ENCODE measurements around the gene GRHL3.
A peak's percentile ranks its signal among the peaks of the same experiment; 100 is the strongest.
"Not testable (repeated sequence)": the region's sequence is repeated elsewhere in the genome, so short reads cannot be mapped to it uniquely, and the experiment has no call there.

The GRHL3 gene

GRCh38 chr1:24319312-24319863, at the start of gene GRHL3:
GRHL3 (plus strand) TSS chr1:24319357; CDS start chr1:24319552, 195 bp downstream.
- H3K9me3 Mint-ChIP-seq, result no peaks in the 10 kb centered on the region
- H3K27me3 Mint-ChIP-seq, result peaks cover 45% of the 10 kb centered on the region
- peak within 1 kb of the TSS; percentile 31 for H3K4me3 Mint-ChIP-seq
- H3K4me1 Mint-ChIP-seq, result peaks cover 42% of the 10 kb centered on the region
- no peak for ATAC-seq
- H3K27ac Mint-ChIP-seq, result no peak within 1 kb of the TSS
- H3K36me3 Mint-ChIP-seq, result no peaks in the 10 kb centered on the region

- not testable (repeated sequence) for H3K4me1 Mint-ChIP-seq
Observed at GRCh38 chr1:24274203-24275103, 44.7 kb upstream of the GRHL3 start.

GRCh38 chr1:24275104-24275410, 44.1 kb upstream of the GRHL3 start:
- peaks cover 41% of the 10 kb centered on the region for H3K27me3 Mint-ChIP-seq

More at GRCh38 chr1:24274203-24275103, 44.7 kb upstream of the GRHL3 start:
- not testable (repeated sequence) for ATAC-seq, H3K27ac Mint-ChIP-seq, H3K4me3 Mint-ChIP-seq, H3K36me3 Mint-ChIP-seq
- H3K27me3 Mint-ChIP-seq, result peaks cover 44% of the 10 kb centered on the region
- H3K9me3 Mint-ChIP-seq, result peaks cover 16% of the 10 kb centered on the region

GRCh38 chr1:24275510-24275909, 43.6 kb upstream of the GRHL3 start:
- Mint-ChIP-seq H3K27ac (no peak overlapping the region), H3K36me3 (peaks cover 6% of the 10 kb centered on the region), H3K9me3 (peaks cover 16% of the 10 kb centered on the region), H3K4me1 (peaks cover 8% of the 10 kb centered on the region), H3K27me3 (peaks cover 41% of the 10 kb centered on the region), H3K4me3 (no peak overlapping the region)
- ATAC-seq, result no peak

More at GRCh38 chr1:24275104-24275410, 44.1 kb upstream of the GRHL3 start:
- H3K4me3 Mint-ChIP-seq, result no peak overlapping the region
- H3K9me3 Mint-ChIP-seq, result peaks cover 16% of the 10 kb centered on the region
- H3K36me3 Mint-ChIP-seq, result peaks cover 6% of the 10 kb centered on the region
- H3K27ac Mint-ChIP-seq, result no peak overlapping the region
- H3K4me1 Mint-ChIP-seq, result peaks cover 8% of the 10 kb centered on the region
- no peak for ATAC-seq

GRCh38 chr1:24276791-24277190, 42.4 kb upstream of the GRHL3 start:
- Mint-ChIP-seq H3K36me3 (peaks cover 6% of the 10 kb centered on the region), H3K4me1 (peaks cover 8% of the 10 kb centered on the region), H3K27me3 (peaks cover 35% of the 10 kb centered on the region), H3K9me3 (peaks cover 13% of the 10 kb centered on the region), H3K27ac (no peak overlapping the region), H3K4me3 (no peak overlapping the region)
- ATAC-seq, result no peak

- peaks cover 8% of the 10 kb centered on the region for H3K4me1 Mint-ChIP-seq
- peak; percentile 59 for ATAC-seq
Observed at GRCh38 chr1:24277420-24278169, 41.6 kb upstream of the GRHL3 start.

GRCh38 chr1:24278726-24279125, 40.4 kb upstream of the GRHL3 start:
- H3K36me3 Mint-ChIP-seq, result no peaks in the 10 kb centered on the region
- ATAC-seq, result no peak
- H3K9me3 Mint-ChIP-seq, result peaks cover 3% of the 10 kb centered on the region
- peaks cover 15% of the 10 kb centered on the region for H3K27me3 Mint-ChIP-seq
- H3K4me1 Mint-ChIP-seq, result peaks cover 8% of the 10 kb centered on the region
- no peak overlapping the region for H3K27ac Mint-ChIP-seq
- H3K4me3 Mint-ChIP-seq, result no peak overlapping the region

More at GRCh38 chr1:24277420-24278169, 41.6 kb upstream of the GRHL3 start:
- Mint-ChIP-seq H3K27me3 (peaks cover 27% of the 10 kb centered on the region), H3K36me3 (peaks cover 6% of the 10 kb centered on the region), H3K9me3 (peaks cover 10% of the 10 kb centered on the region), H3K4me3 (peak overlapping the region; percentile 28), H3K27ac (peak overlapping the region; percentile 31)

- ATAC-seq, result no peak
- Mint-ChIP-seq H3K27ac (no peak overlapping the region), H3K9me3 (no peaks in the 10 kb centered on the region), H3K27me3 (peaks cover 9% of the 10 kb centered on the region), H3K36me3 (no peaks in the 10 kb centered on the region), H3K4me1 (peaks cover 8% of the 10 kb centered on the region), H3K4me3 (no peak overlapping the region)
Observed at GRCh38 chr1:24279590-24280232, 39.4 kb upstream of the GRHL3 start.

- Mint-ChIP-seq H3K27ac (no peak overlapping the region), H3K36me3 (no peaks in the 10 kb centered on the region), H3K27me3 (no peaks in the 10 kb centered on the region), H3K4me1 (peaks cover 8% of the 10 kb centered on the region), H3K4me3 (no peak overlapping the region), H3K9me3 (no peaks in the 10 kb centered on the region)
- no peak for ATAC-seq
Observed at GRCh38 chr1:24281591-24281990, 37.6 kb upstream of the GRHL3 start.

- peaks cover 4% of the 10 kb centered on the region for H3K4me1 Mint-ChIP-seq
- no peaks in the 10 kb centered on the region for H3K27me3 Mint-ChIP-seq
- no peaks in the 10 kb centered on the region for H3K36me3 Mint-ChIP-seq
- no peak overlapping the region for H3K4me3 Mint-ChIP-seq
- no peaks in the 10 kb centered on the region for H3K9me3 Mint-ChIP-seq
- ATAC-seq, result no peak
- H3K27ac Mint-ChIP-seq, result no peak overlapping the region
Observed at GRCh38 chr1:24282491-24282890, 36.7 kb upstream of the GRHL3 start.

GRCh38 chr1:24283326-24284155, 35.6 kb upstream of the GRHL3 start:
- Mint-ChIP-seq H3K36me3 (no peaks in the 10 kb centered on the region), H3K4me1 (no peaks in the 10 kb centered on the region), H3K27me3 (no peaks in the 10 kb centered on the region), H3K9me3 (no peaks in the 10 kb centered on the region), H3K27ac (no peak overlapping the region), H3K4me3 (no peak overlapping the region)
- ATAC-seq, result no peak

- H3K9me3 Mint-ChIP-seq, result no peaks in the 10 kb centered on the region
- H3K36me3 Mint-ChIP-seq, result no peaks in the 10 kb centered on the region
- H3K27ac Mint-ChIP-seq, result no peak overlapping the region
- H3K4me1 Mint-ChIP-seq, result no peaks in the 10 kb centered on the region
- H3K27me3 Mint-ChIP-seq, result no peaks in the 10 kb centered on the region
- no peak for ATAC-seq
- no peak overlapping the region for H3K4me3 Mint-ChIP-seq
Observed at GRCh38 chr1:24284156-24284471, 35.0 kb upstream of the GRHL3 start.

- Mint-ChIP-seq H3K4me1 (no peaks in the 10 kb centered on the region), H3K9me3 (no peaks in the 10 kb centered on the region), H3K27ac (no peak overlapping the region), H3K27me3 (no peaks in the 10 kb centered on the region), H3K4me3 (no peak overlapping the region), H3K36me3 (no peaks in the 10 kb centered on the region)
- ATAC-seq, result no peak
Observed at GRCh38 chr1:24285231-24285630, 33.9 kb upstream of the GRHL3 start.

- Mint-ChIP-seq H3K9me3 (no peaks in the 10 kb centered on the region), H3K27ac (no peak overlapping the region), H3K27me3 (peaks cover 6% of the 10 kb centered on the region), H3K4me1 (no peaks in the 10 kb centered on the region), H3K36me3 (no peaks in the 10 kb centered on the region), H3K4me3 (no peak overlapping the region)
- ATAC-seq, result no peak
Observed at GRCh38 chr1:24286246-24287010, 32.7 kb upstream of the GRHL3 start.
